Stimulated activated CD4-positive, alpha-beta T cell treated with anti-CD3 and anti-CD28 coated beads, Interleukin-1b, Interleukin-23, amount 100 ng/mL, for 1 hour (primary cell): ENCODE data around the gene PHLDB2.
"Not testable (repeated sequence)": the region's sequence is repeated elsewhere in the genome, so short reads cannot be mapped to it uniquely, and the experiment has no call there.

Source experiments
- DNase-seq, 2 donors: peaks; one replicate each; pipeline ENCODE4 v3.0.0-alpha.2; 2020; ENCODE audit warnings: low read depth in 2 of 2

PHLDB2 gene

DNA sequence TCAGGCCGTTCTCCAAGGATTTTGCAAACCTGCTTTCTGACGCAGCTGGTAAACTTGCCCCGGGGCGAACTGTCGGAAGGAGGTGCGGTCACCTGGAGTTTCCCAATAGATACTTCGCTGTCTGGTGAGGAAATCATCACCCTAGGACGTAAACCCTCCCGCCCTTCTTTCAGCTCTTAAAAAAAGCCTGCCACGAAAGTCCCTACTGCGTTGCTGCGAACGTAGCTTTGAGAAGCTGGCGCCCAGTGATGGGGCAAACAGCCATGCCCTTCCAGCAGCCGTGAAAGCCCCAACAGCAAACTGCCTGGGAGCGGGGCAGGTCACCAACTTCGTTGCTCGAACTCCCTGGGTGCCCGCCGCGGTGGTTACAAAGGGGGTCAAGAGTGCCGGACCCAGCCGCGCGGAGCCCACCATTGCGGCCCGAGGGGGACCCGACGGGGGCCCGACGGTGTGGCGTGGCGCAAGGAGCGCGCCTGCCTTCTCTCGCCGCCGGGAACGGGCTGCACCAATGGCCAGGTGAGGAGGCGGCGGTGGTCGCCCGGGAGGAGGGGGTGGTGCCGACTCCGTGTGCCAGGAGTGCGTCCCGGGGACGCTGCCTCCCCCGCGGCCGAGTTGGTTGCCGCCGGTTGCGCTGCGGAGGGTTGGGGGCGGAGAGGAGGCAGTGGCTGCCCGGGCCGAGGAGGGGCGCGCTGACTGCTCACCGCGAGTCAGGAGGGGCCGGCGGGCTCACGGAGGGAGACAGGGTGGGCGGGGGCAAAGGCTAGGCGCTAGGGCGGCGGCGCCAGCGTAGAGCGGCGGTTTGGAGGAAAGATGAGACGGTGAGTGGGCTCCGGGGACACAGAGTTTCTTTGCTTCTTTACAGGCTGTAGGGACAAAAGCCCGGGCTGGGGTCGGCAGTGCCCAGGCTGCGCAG lies at the start of gene PHLDB2:
PHLDB2 (plus strand) TSS at position 205 of the 913 bp plus-strand sequence. CDS start 24,813 bp downstream, outside the sequence.
- no peak for DNase-seq

- DNase-seq = no peak
These were observed 48.2 kb upstream of the PHLDB2 start for GRCh38 chr3:111810909-111811308.

DNA sequence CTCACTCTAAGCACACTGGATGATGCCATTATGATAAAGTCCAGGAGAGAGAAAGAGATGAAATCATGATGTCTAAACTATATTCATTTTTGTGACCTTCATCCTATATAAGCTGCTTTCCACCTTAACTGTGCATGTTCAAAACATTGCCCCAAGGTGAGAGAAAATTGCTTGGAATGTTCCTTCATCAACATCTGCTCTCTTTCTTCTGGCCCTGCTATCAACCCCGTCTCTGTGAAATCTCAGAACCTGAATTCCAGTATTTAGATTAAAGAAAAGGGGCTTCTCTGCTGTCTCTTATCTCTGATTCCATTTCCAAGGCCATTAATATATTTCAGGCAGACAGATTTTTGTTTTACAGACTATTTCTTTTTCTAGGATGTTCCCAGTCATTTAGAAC lies 47.3 kb upstream of the PHLDB2 start:
- DNase-seq = no peak

GRCh38 chr3:111812701-111813100 lies 46.4 kb upstream of the PHLDB2 start:
- no peak for DNase-seq

GRCh38 chr3:111813441-111813840 lies 45.6 kb upstream of the PHLDB2 start:
- no peak for DNase-seq

GRCh38 chr3:111813979-111814378 lies 45.1 kb upstream of the PHLDB2 start:
- DNase-seq = no peak

DNA sequence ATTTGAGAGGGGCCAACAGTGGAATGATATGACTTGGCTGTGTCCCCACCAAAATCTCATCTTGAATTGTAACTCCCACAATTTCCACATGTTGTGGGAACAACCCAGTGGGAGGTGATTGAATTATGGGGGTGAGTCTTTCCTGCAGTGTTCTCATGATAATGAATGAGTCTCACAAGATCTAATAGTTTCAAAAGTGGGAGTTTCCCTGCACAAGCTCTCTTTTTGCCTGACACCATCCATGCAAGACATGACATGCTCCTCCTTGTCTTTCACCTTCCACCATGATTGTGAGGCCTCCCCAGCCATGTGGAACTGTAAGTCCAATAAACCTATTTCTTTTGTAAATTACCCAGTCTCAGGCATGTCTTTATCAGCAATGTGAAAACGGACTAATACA lies 42.3 kb upstream of the PHLDB2 start:
- DNase-seq = not testable (repeated sequence)

DNA sequence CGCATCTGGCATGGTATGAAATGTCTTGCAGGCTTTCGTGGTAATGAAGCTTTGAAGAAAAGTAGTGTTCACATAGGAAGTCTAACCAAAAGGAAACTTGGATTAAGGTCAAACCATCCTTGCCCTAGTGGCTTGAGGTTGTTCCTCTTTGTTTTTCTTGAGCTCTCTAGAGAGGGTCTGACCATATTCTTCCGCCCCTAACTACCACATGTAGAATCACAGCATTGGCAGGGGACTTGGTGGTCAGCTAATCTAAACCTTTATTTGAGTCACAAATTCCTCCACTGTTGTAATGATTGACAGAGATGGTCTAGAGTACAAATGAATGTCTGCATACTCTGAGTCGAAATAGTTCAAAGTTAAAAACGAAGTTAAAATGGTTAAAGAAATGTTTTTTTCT lies 39.1 kb upstream of the PHLDB2 start:
- no peak for DNase-seq

DNA sequence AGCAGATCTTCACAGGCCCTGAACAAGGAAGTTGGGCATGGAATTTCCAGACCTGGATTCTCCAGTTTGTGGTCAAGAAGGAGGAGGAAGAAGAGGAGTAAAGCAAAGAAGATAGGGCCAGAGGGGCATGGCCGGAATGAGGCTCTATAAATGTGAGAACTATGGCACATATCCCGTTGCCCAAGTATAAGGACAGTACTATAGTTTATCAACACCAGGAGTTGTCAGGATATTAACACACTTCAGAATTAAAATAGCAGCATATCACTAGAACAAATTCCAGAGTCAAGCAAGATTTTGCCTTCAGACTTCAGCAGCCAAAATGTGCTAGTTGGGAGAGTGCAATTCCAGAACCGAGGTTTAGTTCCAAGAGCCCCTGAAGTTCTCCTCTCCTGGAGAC lies 38.4 kb upstream of the PHLDB2 start:
- no peak for DNase-seq

- DNase-seq = no peak
These were observed 37.2 kb upstream of the PHLDB2 start for GRCh38 chr3:111821891-111822290.

- no peak for DNase-seq
These were observed 36.3 kb upstream of the PHLDB2 start for GRCh38 chr3:111822804-111823203.

GRCh38 chr3:111823341-111823855 lies 35.7 kb upstream of the PHLDB2 start:
- DNase-seq = no peak

DNA sequence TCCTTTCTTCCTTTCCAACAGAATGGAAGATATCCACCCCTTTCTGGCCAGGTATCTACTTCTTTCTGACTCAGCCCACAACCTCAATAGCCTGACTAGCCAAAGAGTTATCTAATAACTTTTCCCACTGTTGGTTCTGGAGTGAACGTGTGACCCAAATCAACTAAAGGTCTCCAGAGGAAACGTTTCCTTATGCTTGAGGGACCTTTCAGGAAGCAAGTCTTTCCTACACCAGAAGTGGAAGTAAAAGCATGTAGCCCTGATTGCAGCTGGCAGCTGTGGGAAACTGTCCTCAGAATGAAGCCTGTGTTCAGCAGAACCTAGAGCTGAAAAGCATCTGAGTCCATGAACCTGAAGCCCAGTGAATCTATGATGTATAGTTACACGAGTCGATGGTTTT lies 34.7 kb upstream of the PHLDB2 start:
- DNase-seq = no peak

DNA sequence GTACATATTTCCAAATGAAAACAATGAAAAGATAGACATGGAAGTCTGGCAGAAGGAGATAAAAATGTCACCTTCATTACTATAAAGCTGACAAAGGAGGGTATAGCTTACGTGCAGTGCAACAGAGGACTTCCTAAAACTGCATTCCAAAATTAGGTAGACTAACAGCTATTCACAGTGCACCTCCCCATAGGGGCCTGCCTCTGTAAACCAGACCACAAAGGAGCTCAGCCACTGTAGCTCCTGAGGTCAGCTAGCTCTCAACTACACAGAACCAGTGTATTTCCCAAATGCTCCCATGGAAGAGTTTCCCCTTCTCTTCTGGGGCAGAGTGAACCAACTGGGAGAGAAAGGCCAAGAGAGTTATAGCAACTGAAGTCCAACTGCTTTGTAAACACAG lies 31.2 kb upstream of the PHLDB2 start:
- DNase-seq = no peak

DNA sequence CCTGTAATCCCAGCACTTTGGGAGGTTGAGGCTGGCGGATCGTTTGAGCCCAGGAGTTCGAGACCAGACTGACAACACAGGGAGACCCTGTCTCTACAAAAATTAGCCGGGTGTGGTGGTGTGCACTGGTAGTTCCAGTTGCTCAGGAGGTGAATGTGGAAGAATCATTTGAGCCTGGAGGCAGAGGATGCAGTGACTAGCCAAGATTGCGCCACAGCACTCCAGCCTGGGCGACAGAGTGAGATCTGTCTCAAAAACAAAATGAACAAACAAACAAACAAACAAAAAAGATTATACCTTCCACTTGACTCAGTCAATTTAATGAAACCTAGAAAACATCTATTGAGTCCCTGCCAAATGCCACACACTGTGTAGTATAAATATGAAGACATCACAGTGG lies 30.5 kb upstream of the PHLDB2 start:
- no peak for DNase-seq

- no peak for DNase-seq
These were observed 30.0 kb upstream of the PHLDB2 start for GRCh38 chr3:111829023-111829422.

GRCh38 chr3:111831840-111832239 lies 27.2 kb upstream of the PHLDB2 start:
- DNase-seq = no peak

GRCh38 chr3:111837112-111837511 lies 22.0 kb upstream of the PHLDB2 start:
- DNase-seq = no peak

DNA sequence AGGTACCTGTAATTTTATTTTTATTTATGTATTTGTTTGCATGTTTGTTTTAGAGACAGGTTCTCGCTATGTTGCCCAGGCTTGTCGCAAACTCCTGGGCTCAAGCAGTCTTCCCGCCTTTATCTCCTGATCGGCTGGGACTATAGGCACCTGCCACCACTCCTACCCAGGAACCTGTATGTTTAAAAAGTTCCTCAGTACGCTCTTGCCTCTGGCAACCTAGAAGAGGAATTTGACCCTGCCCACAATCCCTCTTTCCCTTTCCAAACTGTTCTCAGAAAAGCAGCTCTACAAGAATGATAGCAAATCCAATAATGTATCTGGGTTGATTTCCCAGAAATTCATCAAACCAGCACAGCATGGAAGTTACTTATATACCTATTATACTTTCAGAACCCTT lies 20.9 kb upstream of the PHLDB2 start:
- DNase-seq = no peak

- DNase-seq = no peak
These were observed 13.0 kb upstream of the PHLDB2 start for GRCh38 chr3:111846039-111846438.

DNA sequence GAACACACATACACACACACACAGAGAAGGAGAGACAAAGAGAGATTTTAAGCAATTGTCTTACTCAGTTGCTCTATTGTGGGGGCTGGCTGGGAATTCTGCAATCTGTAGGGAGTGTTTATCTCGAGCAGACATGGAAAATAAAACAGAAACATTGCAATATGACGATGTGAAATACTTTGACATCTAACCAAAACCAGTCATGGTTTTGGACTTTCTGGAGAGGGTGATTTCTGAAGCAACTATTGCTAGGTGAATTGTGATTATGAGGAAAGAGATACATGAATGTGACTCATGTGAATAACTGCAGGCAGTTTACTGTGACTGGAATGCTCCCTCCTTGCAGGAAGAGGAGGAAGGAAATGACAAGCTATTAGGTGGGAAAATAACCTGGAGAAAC lies 12.3 kb upstream of the PHLDB2 start:
- DNase-seq = no peak

DNA sequence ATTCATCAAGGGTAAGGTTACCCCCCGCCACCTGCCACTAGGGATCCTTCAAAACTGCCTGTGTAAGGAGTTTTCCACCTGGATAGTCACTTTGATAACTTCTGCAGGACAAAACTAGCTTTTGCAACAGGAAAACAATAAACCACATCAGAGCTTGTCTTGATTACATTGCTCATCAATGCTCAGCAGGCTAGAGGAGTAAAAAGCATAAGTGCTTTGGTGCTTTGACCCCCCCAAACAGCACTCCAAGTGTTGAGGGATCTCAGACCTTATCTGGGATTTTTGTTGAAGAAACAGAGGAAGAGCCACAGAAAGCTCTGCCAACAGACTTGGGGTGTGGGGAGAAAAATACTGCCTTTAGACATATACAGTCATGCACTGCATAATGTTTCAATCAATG lies 10.8 kb upstream of the PHLDB2 start:
- no peak for DNase-seq

DNA sequence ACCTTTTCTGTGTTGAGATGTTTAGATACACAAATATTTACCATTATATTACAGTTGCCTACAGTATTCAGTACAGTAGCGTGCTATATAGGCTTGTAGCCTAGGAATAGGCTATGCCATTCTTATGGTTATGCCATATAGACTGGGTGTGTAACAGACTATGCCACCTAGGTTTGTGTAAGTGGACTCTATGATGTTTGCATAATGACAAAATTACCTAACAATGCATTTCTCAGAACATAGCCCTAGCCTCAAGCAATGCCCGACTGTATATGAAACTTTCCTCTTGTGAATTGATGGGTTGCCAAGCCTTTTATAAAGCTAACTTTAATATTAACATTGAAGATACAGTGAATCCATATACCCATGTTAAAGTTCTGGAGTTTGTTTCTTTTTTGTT lies 10.3 kb upstream of the PHLDB2 start:
- DNase-seq = no peak

DNA sequence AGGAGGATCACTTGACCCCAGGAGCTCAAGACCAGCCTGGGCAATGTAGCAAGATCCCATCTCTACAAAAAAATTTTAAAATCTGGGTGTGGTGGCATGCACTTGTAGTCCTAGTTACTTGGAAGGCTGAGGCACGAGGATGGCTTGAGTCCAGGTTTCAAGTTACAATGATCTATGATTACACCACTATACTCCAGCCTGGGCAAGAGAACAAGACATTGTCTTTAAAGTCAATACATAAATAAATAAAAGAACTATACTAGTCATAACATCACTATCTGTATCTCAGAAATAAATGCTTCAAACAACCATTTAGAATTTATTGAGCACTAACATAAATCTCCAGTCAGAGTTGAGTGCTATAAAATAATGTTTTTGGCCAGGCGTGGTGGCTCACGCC lies 8.5 kb upstream of the PHLDB2 start:
- DNase-seq = no peak
